Measurements from ENCODE around the gene ANKRD35. TPM values are rescaled to one million over a fixed set of nuclear protein-coding genes. Genes with fewer than 3 reads are reported as not detected.

The ANKRD35 gene
- polyA plus RNA-seq, 1 donor (not counting 4 experiments of a cell fraction or from before 2014, with no cell fraction given) = 0.46 TPM

DNA sequence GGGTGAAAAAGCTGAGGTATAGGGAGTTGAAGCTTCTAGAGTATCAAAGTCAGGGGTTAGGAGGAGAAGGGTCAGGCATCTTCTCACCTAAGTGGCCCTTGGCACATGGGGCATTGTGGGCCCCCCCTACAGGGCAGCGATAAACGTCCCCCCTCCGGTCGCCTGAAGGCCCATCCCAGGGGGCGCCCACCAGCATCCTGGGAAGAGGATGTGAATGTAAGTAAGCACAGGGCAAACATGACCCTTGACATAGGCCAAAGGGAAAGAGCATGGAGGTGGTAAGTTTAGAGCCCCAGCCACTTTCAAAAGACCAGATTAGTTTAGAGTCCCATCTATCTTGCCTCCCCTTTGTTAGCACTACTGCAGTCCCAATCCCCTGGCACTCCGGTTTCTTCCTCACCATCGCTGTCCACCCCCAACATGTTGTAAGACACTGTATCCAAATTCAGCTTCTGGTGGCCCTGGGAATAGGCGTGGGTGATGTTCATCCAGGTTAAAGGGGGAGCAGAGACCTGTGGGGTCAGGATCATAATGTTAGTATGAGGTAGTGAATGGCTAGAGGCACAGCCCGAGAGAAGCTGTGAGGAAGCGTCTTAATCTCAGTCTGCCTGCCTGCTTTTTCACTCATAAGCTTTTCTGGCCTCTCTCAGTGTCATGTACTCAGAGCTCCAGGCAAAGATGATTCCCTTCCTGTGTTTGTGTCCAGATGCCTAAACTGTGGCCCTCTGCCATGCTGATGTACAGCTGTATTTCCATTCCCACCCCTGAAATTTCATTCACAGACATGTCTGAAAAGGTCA, 21.5 kb upstream of the ANKRD35 start:
- no peak overlapping the region for H3K27ac ChIP-seq (ENCODE audit: control insufficient read depth, insufficient read depth, low read length)
- no peak overlapping the region for H3K4me2 ChIP-seq (ENCODE audit: control insufficient read depth, extremely low read depth, insufficient read depth, low read depth, low read length)
- no peak for TF ChIP-seq EZH2 (IDR thresholded peaks at IDR 0.05; ENCODE audit: low read length)
- TF ChIP-seq, protein P1, sequence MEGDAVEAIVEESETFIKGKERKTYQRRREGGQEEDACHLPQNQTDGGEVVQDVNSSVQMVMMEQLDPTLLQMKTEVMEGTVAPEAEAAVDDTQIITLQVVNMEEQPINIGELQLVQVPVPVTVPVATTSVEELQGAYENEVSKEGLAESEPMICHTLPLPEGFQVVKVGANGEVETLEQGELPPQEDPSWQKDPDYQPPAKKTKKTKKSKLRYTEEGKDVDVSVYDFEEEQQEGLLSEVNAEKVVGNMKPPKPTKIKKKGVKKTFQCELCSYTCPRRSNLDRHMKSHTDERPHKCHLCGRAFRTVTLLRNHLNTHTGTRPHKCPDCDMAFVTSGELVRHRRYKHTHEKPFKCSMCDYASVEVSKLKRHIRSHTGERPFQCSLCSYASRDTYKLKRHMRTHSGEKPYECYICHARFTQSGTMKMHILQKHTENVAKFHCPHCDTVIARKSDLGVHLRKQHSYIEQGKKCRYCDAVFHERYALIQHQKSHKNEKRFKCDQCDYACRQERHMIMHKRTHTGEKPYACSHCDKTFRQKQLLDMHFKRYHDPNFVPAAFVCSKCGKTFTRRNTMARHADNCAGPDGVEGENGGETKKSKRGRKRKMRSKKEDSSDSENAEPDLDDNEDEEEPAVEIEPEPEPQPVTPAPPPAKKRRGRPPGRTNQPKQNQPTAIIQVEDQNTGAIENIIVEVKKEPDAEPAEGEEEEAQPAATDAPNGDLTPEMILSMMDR (optimal IDR thresholded peaks at IDR 0.05 in 1 of 3, IDR thresholded peaks at IDR 0.05 in 1 of 3, conservative IDR thresholded peaks at IDR 0.05 in 1 of 3; ENCODE audit: extremely low read depth in 1 of 3, insufficient read depth in 2 of 3, low read length in 3 of 3) = no peak
- FAIRE-seq (no peak), DNase-seq (ENCODE audit: low read depth, low spot score) (no peak)
- H3K27me3 ChIP-seq (ENCODE audit: control insufficient read depth, extremely low read depth, insufficient read depth, low read length) = no peaks in the 10 kb centered on the region
- no peak overlapping the region for H3K4me3 ChIP-seq (ENCODE audit: control insufficient read depth in 2 of 3, extremely low read depth in 1 of 3, insufficient read depth in 2 of 3, low read depth in 1 of 3, low read length in 3 of 3)
- no peaks in the 10 kb centered on the region for H3K79me2 ChIP-seq (ENCODE audit: control insufficient read depth, insufficient read depth, low read length)
- dilution Hi-C loops (cut with MboI; ENCODE audit: extremely low pct_ligation_motif_present, low sequenced_read_pairs) = no loop called here
- H3K9me3 ChIP-seq (ENCODE audit: control insufficient read depth, low read depth, low read length) = no peaks in the 10 kb centered on the region
- no peaks in the 10 kb centered on the region for H4K20me1 ChIP-seq (ENCODE audit: control insufficient read depth, extremely low read depth, insufficient read depth, low read length)
- H3K36me3 ChIP-seq (ENCODE audit: control insufficient read depth in 2 of 2, extremely low read depth in 1 of 2, insufficient read depth in 2 of 2, low read length in 2 of 2) = peaks cover 7 to 8% of the 10 kb centered on the region in 2 experiments
- H3K9me1 ChIP-seq (ENCODE audit: control insufficient read depth, extremely low read depth, insufficient read depth, low read length) = no peaks in the 10 kb centered on the region
- H3K9ac ChIP-seq (ENCODE audit: control insufficient read depth, extremely low read depth, insufficient read depth, low read length) = no peak overlapping the region
- peaks cover 15% of the 10 kb centered on the region for H3K4me1 ChIP-seq (ENCODE audit: control insufficient read depth, extremely low read depth, insufficient read depth, low read length)
- no peak overlapping the region for H2AFZ ChIP-seq (ENCODE audit: control insufficient read depth, low read length)

DNA sequence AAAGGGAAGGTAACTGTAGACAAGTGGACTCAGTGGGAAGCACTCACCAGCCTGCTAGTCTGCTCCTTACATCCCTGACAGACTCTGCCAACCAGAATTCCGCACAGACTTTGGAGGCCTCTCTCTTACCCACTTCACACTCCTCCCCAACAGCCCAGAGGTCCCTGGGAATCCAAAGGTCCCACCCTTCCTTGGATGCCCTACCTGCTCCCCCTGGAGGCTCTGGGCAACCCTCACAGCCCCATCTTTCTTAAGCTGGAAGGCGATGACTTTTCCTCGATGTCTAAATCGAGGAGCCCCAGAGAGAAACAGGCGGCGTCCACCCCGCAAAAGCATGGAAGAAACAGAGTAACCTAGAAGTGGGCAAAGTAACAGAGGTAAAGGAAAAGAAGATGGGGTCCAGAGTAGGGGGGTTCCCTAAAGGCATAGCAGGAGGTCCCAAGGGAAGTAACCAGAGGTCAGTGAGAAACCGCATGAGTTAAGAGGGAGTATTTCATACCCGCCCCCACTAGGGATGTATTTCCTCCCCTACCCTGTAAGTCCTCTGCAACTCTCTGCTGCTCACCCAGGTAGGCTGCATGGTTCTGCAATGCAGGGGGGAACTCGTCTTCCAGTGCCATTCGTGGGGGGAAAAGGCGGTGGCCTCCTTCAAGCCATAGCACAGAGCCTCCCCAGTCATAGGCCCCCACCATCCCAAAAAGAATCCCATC, 15.8 kb upstream of the ANKRD35 start:
- no peak overlapping the region for H2AFZ ChIP-seq (ENCODE audit: control insufficient read depth, low read length)
- FAIRE-seq = no peak
- TF ChIP-seq, protein P1 (optimal IDR thresholded peaks at IDR 0.05 in 1 of 3, IDR thresholded peaks at IDR 0.05 in 1 of 3, conservative IDR thresholded peaks at IDR 0.05 in 1 of 3; ENCODE audit: extremely low read depth in 1 of 3, insufficient read depth in 2 of 3, low read length in 3 of 3) = peak in 1 of 3 experiments; percentile 6
- no peak for TF ChIP-seq EZH2 (IDR thresholded peaks at IDR 0.05; ENCODE audit: low read length)

More for the DNA sequence above, 15.8 kb upstream of the ANKRD35 start:
- no peak overlapping the region for H3K4me3 ChIP-seq (ENCODE audit: control insufficient read depth in 2 of 3, extremely low read depth in 1 of 3, insufficient read depth in 2 of 3, low read depth in 1 of 3, low read length in 3 of 3)
- no peaks in the 10 kb centered on the region for H3K9me3 ChIP-seq (ENCODE audit: control insufficient read depth, low read depth, low read length)
- no peaks in the 10 kb centered on the region for H3K9me1 ChIP-seq (ENCODE audit: control insufficient read depth, extremely low read depth, insufficient read depth, low read length)
- H3K9ac ChIP-seq (ENCODE audit: control insufficient read depth, extremely low read depth, insufficient read depth, low read length) = no peak overlapping the region
- H3K36me3 ChIP-seq (ENCODE audit: control insufficient read depth in 2 of 2, extremely low read depth in 1 of 2, insufficient read depth in 2 of 2, low read length in 2 of 2) = peaks cover 0 to 3% of the 10 kb centered on the region in 2 experiments
- no peaks in the 10 kb centered on the region for H3K27me3 ChIP-seq (ENCODE audit: control insufficient read depth, extremely low read depth, insufficient read depth, low read length)
- no peaks in the 10 kb centered on the region for H3K4me1 ChIP-seq (ENCODE audit: control insufficient read depth, extremely low read depth, insufficient read depth, low read length)
- no peaks in the 10 kb centered on the region for H4K20me1 ChIP-seq (ENCODE audit: control insufficient read depth, extremely low read depth, insufficient read depth, low read length)
- no peak for DNase-seq (ENCODE audit: low read depth, low spot score)
- H3K4me2 ChIP-seq (ENCODE audit: control insufficient read depth, extremely low read depth, insufficient read depth, low read depth, low read length) = no peak overlapping the region
- H3K27ac ChIP-seq (ENCODE audit: control insufficient read depth, insufficient read depth, low read length) = no peak overlapping the region
- no peaks in the 10 kb centered on the region for H3K79me2 ChIP-seq (ENCODE audit: control insufficient read depth, insufficient read depth, low read length)
- dilution Hi-C loops (cut with MboI; ENCODE audit: extremely low pct_ligation_motif_present, low sequenced_read_pairs) = no loop called here

Data from keratinocyte (primary cell).